SK-N-SH (cell line): ENCODE results near the gene BRDT.

ENCODE experiments used
- CTCF ChIP-seq: fragments of 200-600 bp; sonication (generic); IDR thresholded peaks from 2 replicates; pipeline ENCODE4 v1.6.1; 2017; ENCODE audit warnings: antibody characterized with exemption, mild to moderate bottlenecking, moderate library complexity
- JUND ChIP-seq: IDR thresholded peaks from 2 replicates; pipeline ENCODE4 v1.4.0; 2012

- TF ChIP-seq CTCF (no peak), JUND (no peak)
Observed at GRCh38 chr1:91958926-91959325, 9.7 kb downstream of the BRDT start.
